Measurements from ENCODE around the gene CIAO1.

- TF ChIP-seq CTCF (IDR thresholded peaks at IDR 0.05) (no peak), CHD4 (IDR thresholded peaks at IDR 0.05; ENCODE audit: borderline replicate concordance) (no peak)
Observed at GRCh38 chr2:96305091-96305978, 39.3 kb downstream of the CIAO1 start, which contains the start of gene SNRNP200.
